OCI-LY1 (cell line): ENCODE measurements around the gene OVOL1.

ENCODE experiments used
- H2AFZ ChIP-seq: fragments of 200-600 bp; sonication (generic), shearing (Covaris generic); 2 replicates; pipeline ENCODE4 v1.6.0; 2014; ENCODE audit warnings: antibody characterized with exemption, mild to moderate bottlenecking, low read length
- H3F3A ChIP-seq: fragments of 200-600 bp; sonication (generic), shearing (Covaris generic); 2 replicates; pipeline ENCODE4 v1.6.0; 2014; ENCODE audit warnings: mild to moderate bottlenecking, antibody characterized with exemption, low read length, moderate library complexity; ENCODE audit not compliant: insufficient read depth
- H3K27ac ChIP-seq: fragments of 200-600 bp; sonication (generic); 2 replicates; pipeline ENCODE4 v1.5.1; 2014; ENCODE audit warnings: low read length, mixed run types, mild to moderate bottlenecking, low read depth; ENCODE audit not compliant: poor library complexity, severe bottlenecking
- H3K27me3 ChIP-seq: fragments of 200-600 bp; sonication (generic); 2 replicates; pipeline ENCODE4 v1.6.0; 2014; ENCODE audit warnings: antibody characterized with exemption, mild to moderate bottlenecking, low read length, moderate library complexity; ENCODE audit not compliant: insufficient read depth
- H3K36me3 ChIP-seq: fragments of 200-600 bp; sonication (generic); 2 replicates; pipeline ENCODE4 v1.6.1; 2014; ENCODE audit warnings: mild to moderate bottlenecking, antibody characterized with exemption, low read length, moderate library complexity, mixed read lengths; ENCODE audit not compliant: insufficient read depth
- H3K4me1 ChIP-seq: fragments of 200-600 bp; sonication (generic); 2 replicates; pipeline ENCODE4 v1.5.1; 2014; ENCODE audit warnings: mild to moderate bottlenecking, low read length, moderate library complexity; ENCODE audit not compliant: insufficient read depth, severe bottlenecking
- H3K4me2 ChIP-seq: fragments of 200-600 bp; sonication (generic), shearing (Covaris generic); 2 replicates; pipeline ENCODE4 v1.6.1; 2014; ENCODE audit warnings: low read length
- H3K4me3 ChIP-seq: fragments of 200-600 bp; sonication (generic); 2 replicates; pipeline ENCODE4 v1.5.1; 2014; ENCODE audit warnings: low read length, low read depth, mild to moderate bottlenecking, mixed read lengths; ENCODE audit not compliant: poor library complexity, severe bottlenecking
- H3K79me2 ChIP-seq: fragments of 200-600 bp; shearing (Covaris generic); 2 replicates; pipeline ENCODE4 v1.6.1; 2016; ENCODE audit warnings: mixed run types, low read length, mixed read lengths; ENCODE audit not compliant: insufficient read depth
- H3K9ac ChIP-seq: fragments of 200-600 bp; sonication (generic), shearing (Covaris generic); 2 replicates; pipeline ENCODE4 v1.6.1; 2014; ENCODE audit warnings: mild to moderate bottlenecking, low read length, mixed read lengths
- H3K9me2 ChIP-seq: fragments of 200-600 bp; sonication (generic), shearing (Covaris generic); 2 replicates; pipeline ENCODE4 v1.6.1; 2014; ENCODE audit warnings: low read depth, mild to moderate bottlenecking, low read length, mixed read lengths
- H3K9me3 ChIP-seq: fragments of 200-600 bp; shearing (Covaris generic); 2 replicates; pipeline ENCODE4 v1.6.1; 2014; ENCODE audit warnings: low read length, mixed read lengths
- H4K20me1 ChIP-seq: fragments of 200-600 bp; sonication (generic), shearing (Covaris generic); 2 replicates; pipeline ENCODE4 v1.6.0; 2016; ENCODE audit warnings: mild to moderate bottlenecking, low read length; ENCODE audit not compliant: insufficient read depth
- CTCF ChIP-seq: fragments of 200-600 bp; sonication (generic), shearing (Covaris generic); IDR thresholded peaks from 2 replicates; pipeline ENCODE4 v1.5.1; 2017; ENCODE audit warnings: mild to moderate bottlenecking, antibody characterized with exemption, low read length, moderate library complexity, mixed read lengths
- EZH2 ChIP-seq: fragments of 200-600 bp; sonication (generic), shearing (Covaris generic); IDR thresholded peaks from 2 replicates; pipeline ENCODE4 v1.8.0; 2017; ENCODE audit warnings: borderline replicate concordance, mixed run types, mild to moderate bottlenecking, antibody characterized with exemption, low read length, moderate library complexity, mixed read lengths

OVOL1 gene

GRCh38 chr11:65787649-65788622 is 1.1 kb downstream of the OVOL1 start:
- H3K9ac ChIP-seq, result no peak overlapping the region
- H3K36me3 ChIP-seq, result no peaks in the 10 kb centered on the region
- H3K27ac ChIP-seq, result no peak overlapping the region
- peaks cover 24% of the 10 kb centered on the region for H3K4me1 ChIP-seq
- H3K79me2 ChIP-seq, result no peaks in the 10 kb centered on the region
- no peak for TF ChIP-seq CTCF
- peak; percentile 93; the same call in 1 of the 2 replicates for TF ChIP-seq EZH2
- peaks cover 28% of the 10 kb centered on the region for H3K27me3 ChIP-seq
- no peaks in the 10 kb centered on the region for H3F3A ChIP-seq
- H2AFZ ChIP-seq, result no peak overlapping the region
- peak overlapping the region; percentile 46 for H3K4me2 ChIP-seq
- no peaks in the 10 kb centered on the region for H3K9me2 ChIP-seq
- H3K9me3 ChIP-seq, result no peaks in the 10 kb centered on the region
- H3K4me3 ChIP-seq, result no peak overlapping the region
- no peaks in the 10 kb centered on the region for H4K20me1 ChIP-seq

- Histone ChIP-seq H3K4me1 (peaks cover 24% of the 10 kb centered on the region), H2AFZ (no peak overlapping the region), H3F3A (no peaks in the 10 kb centered on the region), H3K4me2 (no peak overlapping the region), H3K9me3 (no peaks in the 10 kb centered on the region), H3K9ac (no peak overlapping the region), H3K4me3 (no peak overlapping the region), H3K36me3 (no peaks in the 10 kb centered on the region), H3K27me3 (peaks cover 28% of the 10 kb centered on the region), H4K20me1 (no peaks in the 10 kb centered on the region), H3K9me2 (no peaks in the 10 kb centered on the region), H3K79me2 (no peaks in the 10 kb centered on the region), H3K27ac (no peak overlapping the region)
- TF ChIP-seq EZH2 (no peak), CTCF (no peak)
These were observed 2.0 kb downstream of the OVOL1 start for GRCh38 chr11:65788821-65789220.

GRCh38 chr11:65789230-65790103 is 2.6 kb downstream of the OVOL1 start:
- peaks cover 24% of the 10 kb centered on the region for H3K4me1 ChIP-seq
- no peaks in the 10 kb centered on the region for H4K20me1 ChIP-seq
- H3F3A ChIP-seq, result no peaks in the 10 kb centered on the region
- TF ChIP-seq EZH2 (no peak), CTCF (no peak)
- H3K9me3 ChIP-seq, result no peaks in the 10 kb centered on the region
- H3K36me3 ChIP-seq, result no peaks in the 10 kb centered on the region
- no peak overlapping the region for H3K4me3 ChIP-seq
- H3K27ac ChIP-seq, result no peak overlapping the region
- H3K27me3 ChIP-seq, result peaks cover 28% of the 10 kb centered on the region
- H3K79me2 ChIP-seq, result no peaks in the 10 kb centered on the region
- no peak overlapping the region for H3K4me2 ChIP-seq
- H2AFZ ChIP-seq, result no peak overlapping the region
- no peaks in the 10 kb centered on the region for H3K9me2 ChIP-seq
- H3K9ac ChIP-seq, result no peak overlapping the region
